Natural killer cell (primary cell): ENCODE results near the gene IZUMO3. TPM values are rescaled to one million over a fixed set of nuclear protein-coding genes. Genes with fewer than 3 reads are reported as not detected.

Source experiments
- ATAC-seq, 3 donors: fragments of 150-1000 bp in 2 of 3; fragments of 200-7000 bp in 1 of 3; cut with Tn5 transposase; 1 replicate in 1 of 3; 2 replicates in 2 of 3; pipeline ENCODE4 v1.10.0; 2021; ENCODE audit warnings: mild to moderate bottlenecking in 2 of 3, moderate library complexity in 2 of 3
- DNase-seq, 2 donors: peaks; one replicate each; pipeline versions ENCODE4 v3.0.0 to v3.0.0-alpha.2; 2013 to 2021; ENCODE audit warnings: mixed read lengths in 1 of 2
- H3K27ac ChIP-seq: one replicate; pipeline ENCODE4 v1.5.1; 2013; ENCODE audit warnings: mild to moderate bottlenecking, low read length
- H3K27me3 ChIP-seq: one replicate; pipeline ENCODE4 v1.6.1; 2013; ENCODE audit warnings: low read length; ENCODE audit not compliant: control insufficient read depth, insufficient read depth
- H3K36me3 ChIP-seq: one replicate; pipeline ENCODE4 v1.6.1; 2013; ENCODE audit warnings: low read length; ENCODE audit not compliant: control insufficient read depth, insufficient read depth
- H3K4me1 ChIP-seq: one replicate; pipeline ENCODE4 v1.6.1; 2013; ENCODE audit warnings: low read length; ENCODE audit not compliant: control insufficient read depth, insufficient read depth
- H3K4me3 ChIP-seq: one replicate; pipeline ENCODE4 v1.5.1; 2013; ENCODE audit warnings: low read length
- H3K9me3 ChIP-seq: one replicate; pipeline ENCODE4 v1.6.1; 2013; ENCODE audit warnings: low read length; ENCODE audit not compliant: control insufficient read depth, insufficient read depth
- H3K27ac Mint-ChIP-seq, 2 donors: one replicate each; pipeline ENCODE4 v1.8.0; 2022; ENCODE audit warnings: mild to moderate bottlenecking in 2 of 2, mixed read lengths in 2 of 2, moderate library complexity in 1 of 2
- H3K27me3 Mint-ChIP-seq, 2 donors: one replicate each; pipeline ENCODE4 v1.8.0; 2022; ENCODE audit warnings: low read depth in 2 of 2, mixed read lengths in 2 of 2
- H3K36me3 Mint-ChIP-seq: one replicate; pipeline ENCODE4 v1.8.0; 2022; ENCODE audit warnings: mixed read lengths
- H3K4me1 Mint-ChIP-seq, 2 donors: one replicate each; pipeline ENCODE4 v1.8.0; 2022; ENCODE audit warnings: mixed read lengths in 2 of 2
- H3K4me3 Mint-ChIP-seq: one replicate; pipeline ENCODE4 v1.8.0; 2022; ENCODE audit warnings: mild to moderate bottlenecking, moderate library complexity, mixed read lengths
- H3K9me3 Mint-ChIP-seq, 2 donors: one replicate each; pipeline ENCODE4 v1.8.0; 2022; ENCODE audit warnings: mixed read lengths in 2 of 2
- WGBS: methylation state at CpG from one replicate; pipeline ENCODE4 v1.1.7; 2013; ENCODE audit warnings: missing lambda C conversion rate; ENCODE audit not compliant: insufficient coverage; 5-methylcytosine and 5-hydroxymethylcytosine counted together
- intact Hi-C: fragments of 100-400 bp; cut with micrococcal nuclease; formaldehyde crosslinking; loops from one replicate; pipeline ENCODE4 v1.14.2; 2022
- total RNA-seq, 4 donors: library from RNA; stranded (reverse); fragments of 120-200 nt in 1 of 4; gene quantifications; one replicate each; pipeline versions ENCODE4 v1.2.3 to v1.2.4, GENCODE V29; 2013 to 2022
- TF ChIP-seq, protein P1 (sequence below): fragments of 200-600 bp; IDR thresholded peaks from one replicate; pipeline ENCODE4 v1.8.0; 2022; ENCODE audit warnings: antibody characterized with exemption

The IZUMO3 gene, protein sequence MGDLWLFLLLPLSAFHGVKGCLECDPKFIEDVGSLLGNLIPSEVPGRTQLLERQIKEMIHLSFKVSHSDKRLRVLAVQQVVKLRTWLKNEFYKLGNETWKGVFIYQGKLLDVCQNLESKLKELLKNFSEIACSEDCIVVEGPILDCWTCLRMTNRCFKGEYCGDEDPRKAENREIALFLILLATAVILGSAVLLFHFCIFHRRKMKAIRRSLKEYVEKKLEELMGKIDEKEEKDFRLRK
- total RNA-seq = not detected
- not detected for total RNA-seq (2013)

DNA sequence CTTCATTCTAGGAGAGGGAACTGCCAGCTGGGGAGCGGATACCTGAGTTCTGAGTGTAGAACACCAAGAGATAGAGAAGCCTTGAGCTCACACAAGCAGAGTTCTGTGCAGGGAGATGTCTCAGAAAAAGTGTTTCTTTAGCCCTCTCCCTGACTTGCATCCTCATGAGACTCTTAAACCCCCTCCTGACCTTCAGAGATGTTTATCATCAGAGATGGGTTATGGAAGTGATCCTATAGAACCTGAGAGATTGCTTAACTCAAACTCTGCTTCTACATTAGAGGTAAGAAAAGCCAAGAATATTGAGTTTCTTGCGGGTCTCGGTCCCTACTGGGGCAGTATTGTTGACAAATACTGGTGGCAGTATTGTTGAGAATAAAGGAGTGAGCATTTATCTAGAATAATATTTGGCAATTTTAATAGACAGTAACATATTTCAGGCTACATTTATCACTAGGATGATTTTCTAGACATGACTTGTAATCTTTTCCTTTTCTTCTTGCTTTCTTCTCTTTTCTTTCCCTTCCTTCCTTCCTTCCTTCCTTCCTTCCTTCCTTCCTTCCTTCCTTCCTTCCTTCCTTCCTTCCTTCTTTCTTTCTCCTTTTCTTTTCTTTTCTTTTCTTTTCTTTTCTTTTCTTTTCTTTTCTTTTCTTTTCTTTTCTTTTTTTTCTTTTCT is at the start of gene IZUMO3:
IZUMO3 (minus strand) TSS at position 51 of the 676 bp plus-strand sequence. CDS start 248 bp downstream, outside the sequence.
- no peaks in the 10 kb centered on the region for H3K4me1 Mint-ChIP-seq
- H3K27me3 Mint-ChIP-seq = no peaks in the 10 kb centered on the region
- Histone ChIP-seq H3K9me3 (peaks cover 5% of the 10 kb centered on the region), H3K27ac (no peak within 1 kb of the TSS), H3K36me3 (no peaks in the 10 kb centered on the region), H3K4me3 (no peak within 1 kb of the TSS), H3K4me1 (no peaks in the 10 kb centered on the region), H3K27me3 (no peaks in the 10 kb centered on the region)
- WGBS = 87% methylated on average over 3 of the region's 3 CpGs
- ATAC-seq (no peak), DNase-seq (no peak)
- H3K36me3 Mint-ChIP-seq = peaks cover 12% of the 10 kb centered on the region
- intact Hi-C loops = no loop called here
- TF ChIP-seq, protein P1, sequence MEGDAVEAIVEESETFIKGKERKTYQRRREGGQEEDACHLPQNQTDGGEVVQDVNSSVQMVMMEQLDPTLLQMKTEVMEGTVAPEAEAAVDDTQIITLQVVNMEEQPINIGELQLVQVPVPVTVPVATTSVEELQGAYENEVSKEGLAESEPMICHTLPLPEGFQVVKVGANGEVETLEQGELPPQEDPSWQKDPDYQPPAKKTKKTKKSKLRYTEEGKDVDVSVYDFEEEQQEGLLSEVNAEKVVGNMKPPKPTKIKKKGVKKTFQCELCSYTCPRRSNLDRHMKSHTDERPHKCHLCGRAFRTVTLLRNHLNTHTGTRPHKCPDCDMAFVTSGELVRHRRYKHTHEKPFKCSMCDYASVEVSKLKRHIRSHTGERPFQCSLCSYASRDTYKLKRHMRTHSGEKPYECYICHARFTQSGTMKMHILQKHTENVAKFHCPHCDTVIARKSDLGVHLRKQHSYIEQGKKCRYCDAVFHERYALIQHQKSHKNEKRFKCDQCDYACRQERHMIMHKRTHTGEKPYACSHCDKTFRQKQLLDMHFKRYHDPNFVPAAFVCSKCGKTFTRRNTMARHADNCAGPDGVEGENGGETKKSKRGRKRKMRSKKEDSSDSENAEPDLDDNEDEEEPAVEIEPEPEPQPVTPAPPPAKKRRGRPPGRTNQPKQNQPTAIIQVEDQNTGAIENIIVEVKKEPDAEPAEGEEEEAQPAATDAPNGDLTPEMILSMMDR = no peak
- H3K9me3 Mint-ChIP-seq = peaks cover 2 to 36% of the 10 kb centered on the region in 2 donors
- no peak within 1 kb of the TSS for H3K27ac Mint-ChIP-seq
- no peak within 1 kb of the TSS for H3K4me3 Mint-ChIP-seq

DNA sequence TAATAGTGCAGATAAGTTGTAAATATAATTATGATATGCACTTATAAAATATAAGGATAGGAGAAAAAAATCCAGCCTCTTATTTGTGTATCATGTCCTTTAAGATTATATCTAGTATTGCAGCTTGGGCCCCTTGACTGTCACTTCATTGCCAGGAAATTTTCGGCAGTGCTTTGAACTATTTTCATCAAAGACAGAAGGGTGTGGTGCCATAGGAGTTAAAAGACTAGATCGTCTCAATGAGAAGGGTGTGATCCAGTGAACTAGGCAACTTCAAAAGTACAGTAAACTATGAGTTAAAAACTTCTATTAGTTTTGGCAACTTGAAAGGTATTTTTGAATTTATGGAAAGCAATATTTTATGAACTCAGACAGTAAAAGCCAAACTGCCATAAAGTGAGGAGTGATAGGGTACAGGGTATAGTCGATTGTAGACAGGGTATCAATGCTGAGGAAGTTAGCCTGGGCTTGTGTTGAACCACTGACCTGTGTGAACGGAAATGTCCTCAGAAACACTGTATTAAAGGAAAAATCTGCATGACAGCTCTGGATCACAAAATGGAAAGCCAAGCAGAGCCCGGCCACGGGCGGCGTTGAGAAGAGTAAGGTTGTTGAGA is 48.6 kb upstream of the IZUMO3 start:
- H3K27ac Mint-ChIP-seq = no peak overlapping the region
- peaks cover 3% of the 10 kb centered on the region for H3K9me3 ChIP-seq
- H3K4me3 Mint-ChIP-seq = no peak overlapping the region
- no peak overlapping the region for H3K4me3 ChIP-seq
- H3K27me3 Mint-ChIP-seq = no peaks in the 10 kb centered on the region
- DNase-seq = no peak
- H3K36me3 Mint-ChIP-seq = peaks cover 18% of the 10 kb centered on the region
- no peaks in the 10 kb centered on the region for H3K27me3 ChIP-seq
- H3K9me3 Mint-ChIP-seq = peaks cover 14 to 16% of the 10 kb centered on the region in 2 donors
- intact Hi-C loops = no loop called here
- 87% methylated on average over 8 of the region's 8 CpGs for WGBS
- no peak overlapping the region for H3K27ac ChIP-seq
- TF ChIP-seq, protein P1 = no peak
- no peak for ATAC-seq
- H3K36me3 ChIP-seq = no peaks in the 10 kb centered on the region
- H3K4me1 ChIP-seq = no peaks in the 10 kb centered on the region
- no peaks in the 10 kb centered on the region for H3K4me1 Mint-ChIP-seq

DNA sequence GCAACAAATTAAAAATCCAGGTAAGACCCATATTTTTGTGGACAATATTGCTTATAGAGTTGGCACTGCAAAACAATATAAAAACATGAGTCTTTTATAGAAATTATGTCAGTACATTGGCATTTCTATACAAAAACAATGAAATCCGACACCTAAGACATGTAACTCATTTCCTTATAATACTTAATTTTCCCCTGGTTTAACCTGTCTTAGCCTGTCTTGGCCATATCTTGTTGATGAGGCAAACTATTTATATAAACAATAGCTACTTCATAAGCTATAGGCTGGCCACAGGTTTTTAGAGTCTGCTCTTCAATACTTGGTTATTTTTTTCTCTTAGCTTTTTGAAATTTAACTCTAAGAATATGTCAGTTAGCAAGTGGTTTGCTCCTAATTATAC is 44.7 kb upstream of the IZUMO3 start:
- Histone ChIP-seq H3K9me3 (peaks cover 3% of the 10 kb centered on the region), H3K4me3 (no peak overlapping the region), H3K36me3 (no peaks in the 10 kb centered on the region), H3K27me3 (no peaks in the 10 kb centered on the region), H3K27ac (no peak overlapping the region), H3K4me1 (no peaks in the 10 kb centered on the region)
- H3K27ac Mint-ChIP-seq = no peak overlapping the region
- peaks cover 9 to 11% of the 10 kb centered on the region in 2 donors for H3K9me3 Mint-ChIP-seq
- H3K36me3 Mint-ChIP-seq = peaks cover 6% of the 10 kb centered on the region
- no peak for DNase-seq
- H3K4me3 Mint-ChIP-seq = no peak overlapping the region
- TF ChIP-seq, protein P1 = no peak
- H3K27me3 Mint-ChIP-seq = no peaks in the 10 kb centered on the region
- H3K4me1 Mint-ChIP-seq = no peaks in the 10 kb centered on the region
- intact Hi-C loops = no loop called here
- ATAC-seq = no peak
- no CpG with 5 or more reads among the region's 1 CpG for WGBS
